ENCODE measurements around the gene LEPROT. TPM values are rescaled to one million over a fixed set of nuclear protein-coding genes. Genes with fewer than 3 reads are reported as not detected.

Gene LEPROT
- polyA plus RNA-seq, 1 donor from 2014 or later, result 39.2 TPM

DNA sequence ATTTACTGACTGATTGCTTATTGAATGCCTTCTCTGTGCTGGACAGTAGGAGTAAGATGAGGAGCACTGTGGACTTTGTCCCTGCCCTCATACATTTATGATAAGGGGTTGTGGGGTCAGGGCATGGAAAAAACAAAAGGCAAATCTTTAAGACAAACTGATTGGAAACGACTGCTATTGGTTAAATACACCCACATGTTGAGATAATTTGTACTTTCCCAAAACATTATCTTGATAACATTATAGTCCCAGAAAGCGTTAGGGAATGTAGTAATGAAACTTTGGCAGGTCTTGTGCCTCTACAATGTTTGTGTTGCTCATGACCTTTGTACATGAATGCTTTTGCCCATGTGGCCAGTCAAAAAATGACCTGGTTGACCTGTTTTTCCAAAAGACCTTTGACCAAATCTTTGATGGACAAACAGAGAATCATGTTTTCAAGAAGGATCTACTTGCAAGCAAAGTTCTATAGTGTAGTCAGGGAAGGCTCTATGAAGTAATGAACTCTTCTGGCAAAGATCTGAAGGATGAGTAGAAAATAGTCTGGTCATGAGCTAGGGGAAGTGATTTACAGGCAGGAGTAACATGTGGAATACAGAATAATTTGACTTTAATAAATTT is 50.9 kb downstream of the LEPROT start:
- no peaks in the 10 kb centered on the region for H3K9me3 ChIP-seq (ENCODE audit: low read length)
- no peak overlapping the region for H3K27ac ChIP-seq (ENCODE audit: low read length)
- H2AFZ ChIP-seq (ENCODE audit: low read depth, low read length), result no peak overlapping the region
- H3K9me2 ChIP-seq (ENCODE audit: insufficient read depth, low read length), result no peaks in the 10 kb centered on the region
- H3K4me2 ChIP-seq (ENCODE audit: low read length), result no peak overlapping the region
- H3K4me3 ChIP-seq (ENCODE audit: low read length), result no peak overlapping the region
- no peaks in the 10 kb centered on the region for H4K20me1 ChIP-seq (ENCODE audit: insufficient read depth)
- H3K27me3 ChIP-seq (ENCODE audit: insufficient read depth, low read depth, low read length), result no peaks in the 10 kb centered on the region
- TF ChIP-seq EZH2 (IDR thresholded peaks at IDR 0.05; ENCODE audit: borderline replicate concordance, insufficient read depth, low read length, poor library complexity, severe bottlenecking), result no peak
- H3F3A ChIP-seq (ENCODE audit: insufficient read depth, low read length, poor library complexity, severe bottlenecking), result no peaks in the 10 kb centered on the region
- no peak overlapping the region for H3K9ac ChIP-seq (ENCODE audit: low read length)
- no peaks in the 10 kb centered on the region for H3K36me3 ChIP-seq (ENCODE audit: insufficient read depth, low read length)
- no peaks in the 10 kb centered on the region for H3K79me2 ChIP-seq (replicated peaks; ENCODE audit: insufficient read depth, low read length)

DNA sequence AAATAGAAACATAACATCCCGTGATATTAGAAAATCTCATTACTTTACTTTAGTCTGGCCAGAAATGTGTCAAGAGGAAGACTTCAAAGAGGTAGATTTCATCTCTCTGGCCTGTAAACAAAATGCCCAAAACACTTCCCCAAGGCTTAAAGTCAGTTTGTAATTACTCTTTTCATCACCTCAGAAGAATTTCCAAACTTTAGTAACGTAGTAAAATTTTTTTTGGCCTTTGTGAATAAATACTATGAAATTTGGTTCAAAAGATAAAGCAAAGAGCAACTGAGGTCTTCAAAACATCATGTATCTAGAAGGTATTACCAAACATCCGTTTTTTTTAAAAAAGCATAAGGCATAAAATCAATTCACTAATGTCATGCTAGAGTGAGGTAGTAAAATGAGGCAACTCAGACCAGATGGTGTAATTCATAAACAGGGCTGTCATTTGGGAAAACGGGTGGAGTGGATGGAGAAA is 51.4 kb downstream of the LEPROT start:
- no peaks in the 10 kb centered on the region for H4K20me1 ChIP-seq (ENCODE audit: insufficient read depth)
- H3K4me3 ChIP-seq (ENCODE audit: low read length), result no peak overlapping the region
- no peaks in the 10 kb centered on the region for H3K36me3 ChIP-seq (ENCODE audit: insufficient read depth, low read length)
- no peak overlapping the region for H3K4me2 ChIP-seq (ENCODE audit: low read length)
- H3K9me2 ChIP-seq (ENCODE audit: insufficient read depth, low read length), result no peaks in the 10 kb centered on the region
- no peaks in the 10 kb centered on the region for H3K27me3 ChIP-seq (ENCODE audit: insufficient read depth, low read depth, low read length)
- no peak for TF ChIP-seq SMC3 (conservative IDR thresholded peaks at IDR 0.05; ENCODE audit: poor library complexity)
- H3K79me2 ChIP-seq (replicated peaks; ENCODE audit: insufficient read depth, low read length), result no peaks in the 10 kb centered on the region
- no peak overlapping the region for H2AFZ ChIP-seq (ENCODE audit: low read depth, low read length)
- H3K27ac ChIP-seq (ENCODE audit: low read length), result no peak overlapping the region
- H3K9me3 ChIP-seq (ENCODE audit: low read length), result no peaks in the 10 kb centered on the region
- no peaks in the 10 kb centered on the region for H3F3A ChIP-seq (ENCODE audit: insufficient read depth, low read length, poor library complexity, severe bottlenecking)
- H3K9ac ChIP-seq (ENCODE audit: low read length), result no peak overlapping the region

DNA sequence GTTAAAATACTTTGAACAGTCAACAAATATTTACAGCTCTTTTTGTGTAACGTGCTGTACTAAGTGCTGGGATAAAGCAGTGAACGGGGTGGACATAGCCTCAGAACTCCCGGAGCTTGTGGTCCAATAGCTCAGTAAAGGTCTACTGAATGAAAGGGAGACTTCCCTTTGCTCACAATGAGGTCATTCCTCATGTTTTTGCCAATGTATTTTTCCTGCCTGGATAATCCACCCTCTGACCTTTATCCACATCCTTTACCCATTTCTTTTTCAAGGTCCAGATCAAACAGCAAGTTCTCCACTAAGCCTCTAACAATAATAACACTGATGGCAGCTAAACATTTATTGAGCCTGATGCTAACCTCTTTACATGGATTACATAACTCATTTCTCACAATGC is 55.9 kb downstream of the LEPROT start:
- Histone ChIP-seq H3K27me3 (ENCODE audit: insufficient read depth, low read depth, low read length) (no peaks in the 10 kb centered on the region), H3K79me2 (replicated peaks; ENCODE audit: insufficient read depth, low read length) (no peaks in the 10 kb centered on the region), H4K20me1 (ENCODE audit: insufficient read depth) (no peaks in the 10 kb centered on the region), H3K9ac (ENCODE audit: low read length) (no peak overlapping the region), H2AFZ (ENCODE audit: low read depth, low read length) (no peak overlapping the region), H3F3A (ENCODE audit: insufficient read depth, low read length, poor library complexity, severe bottlenecking) (no peaks in the 10 kb centered on the region), H3K4me2 (ENCODE audit: low read length) (no peak overlapping the region), H3K9me3 (ENCODE audit: low read length) (no peaks in the 10 kb centered on the region), H3K4me3 (ENCODE audit: low read length) (no peak overlapping the region), H3K27ac (ENCODE audit: low read length) (no peak overlapping the region), H3K36me3 (ENCODE audit: insufficient read depth, low read length) (no peaks in the 10 kb centered on the region), H3K9me2 (ENCODE audit: insufficient read depth, low read length) (no peaks in the 10 kb centered on the region)
- TF ChIP-seq, protein P1, sequence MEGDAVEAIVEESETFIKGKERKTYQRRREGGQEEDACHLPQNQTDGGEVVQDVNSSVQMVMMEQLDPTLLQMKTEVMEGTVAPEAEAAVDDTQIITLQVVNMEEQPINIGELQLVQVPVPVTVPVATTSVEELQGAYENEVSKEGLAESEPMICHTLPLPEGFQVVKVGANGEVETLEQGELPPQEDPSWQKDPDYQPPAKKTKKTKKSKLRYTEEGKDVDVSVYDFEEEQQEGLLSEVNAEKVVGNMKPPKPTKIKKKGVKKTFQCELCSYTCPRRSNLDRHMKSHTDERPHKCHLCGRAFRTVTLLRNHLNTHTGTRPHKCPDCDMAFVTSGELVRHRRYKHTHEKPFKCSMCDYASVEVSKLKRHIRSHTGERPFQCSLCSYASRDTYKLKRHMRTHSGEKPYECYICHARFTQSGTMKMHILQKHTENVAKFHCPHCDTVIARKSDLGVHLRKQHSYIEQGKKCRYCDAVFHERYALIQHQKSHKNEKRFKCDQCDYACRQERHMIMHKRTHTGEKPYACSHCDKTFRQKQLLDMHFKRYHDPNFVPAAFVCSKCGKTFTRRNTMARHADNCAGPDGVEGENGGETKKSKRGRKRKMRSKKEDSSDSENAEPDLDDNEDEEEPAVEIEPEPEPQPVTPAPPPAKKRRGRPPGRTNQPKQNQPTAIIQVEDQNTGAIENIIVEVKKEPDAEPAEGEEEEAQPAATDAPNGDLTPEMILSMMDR (IDR thresholded peaks at IDR 0.05; ENCODE audit: poor library complexity, severe bottlenecking), result no peak
- TF ChIP-seq, protein P2, sequence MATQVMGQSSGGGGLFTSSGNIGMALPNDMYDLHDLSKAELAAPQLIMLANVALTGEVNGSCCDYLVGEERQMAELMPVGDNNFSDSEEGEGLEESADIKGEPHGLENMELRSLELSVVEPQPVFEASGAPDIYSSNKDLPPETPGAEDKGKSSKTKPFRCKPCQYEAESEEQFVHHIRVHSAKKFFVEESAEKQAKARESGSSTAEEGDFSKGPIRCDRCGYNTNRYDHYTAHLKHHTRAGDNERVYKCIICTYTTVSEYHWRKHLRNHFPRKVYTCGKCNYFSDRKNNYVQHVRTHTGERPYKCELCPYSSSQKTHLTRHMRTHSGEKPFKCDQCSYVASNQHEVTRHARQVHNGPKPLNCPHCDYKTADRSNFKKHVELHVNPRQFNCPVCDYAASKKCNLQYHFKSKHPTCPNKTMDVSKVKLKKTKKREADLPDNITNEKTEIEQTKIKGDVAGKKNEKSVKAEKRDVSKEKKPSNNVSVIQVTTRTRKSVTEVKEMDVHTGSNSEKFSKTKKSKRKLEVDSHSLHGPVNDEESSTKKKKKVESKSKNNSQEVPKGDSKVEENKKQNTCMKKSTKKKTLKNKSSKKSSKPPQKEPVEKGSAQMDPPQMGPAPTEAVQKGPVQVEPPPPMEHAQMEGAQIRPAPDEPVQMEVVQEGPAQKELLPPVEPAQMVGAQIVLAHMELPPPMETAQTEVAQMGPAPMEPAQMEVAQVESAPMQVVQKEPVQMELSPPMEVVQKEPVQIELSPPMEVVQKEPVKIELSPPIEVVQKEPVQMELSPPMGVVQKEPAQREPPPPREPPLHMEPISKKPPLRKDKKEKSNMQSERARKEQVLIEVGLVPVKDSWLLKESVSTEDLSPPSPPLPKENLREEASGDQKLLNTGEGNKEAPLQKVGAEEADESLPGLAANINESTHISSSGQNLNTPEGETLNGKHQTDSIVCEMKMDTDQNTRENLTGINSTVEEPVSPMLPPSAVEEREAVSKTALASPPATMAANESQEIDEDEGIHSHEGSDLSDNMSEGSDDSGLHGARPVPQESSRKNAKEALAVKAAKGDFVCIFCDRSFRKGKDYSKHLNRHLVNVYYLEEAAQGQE (IDR thresholded peaks at IDR 0.05; ENCODE audit: borderline replicate concordance), result no peak
- TF ChIP-seq POLR2AphosphoS5 (IDR thresholded peaks at IDR 0.05), result no peak
- TF ChIP-seq RAD21 (conservative IDR thresholded peaks at IDR 0.05), result no peak

All from neural cell (in vitro differentiated cells).